CD4-positive, alpha-beta T cell treated with Interleukin-15 for 4 hours (primary cell): ENCODE measurements around the gene DYNLL1.
"Not testable (repeated sequence)": the region's sequence is repeated elsewhere in the genome, so short reads cannot be mapped to it uniquely, and the experiment has no call there.

Source experiments
- DNase-seq: peaks from one replicate; pipeline ENCODE4 v3.0.0-alpha.2; 2020; ENCODE audit warnings: low spot score

DYNLL1 gene

GRCh38 chr12:120474616-120474960, 21.3 kb upstream of the DYNLL1 start:
- DNase-seq = no peak

- DNase-seq = no peak
Observed at GRCh38 chr12:120475643-120476042, 20.3 kb upstream of the DYNLL1 start.

- DNase-seq = no peak
Observed at GRCh38 chr12:120479458-120479857, 16.5 kb upstream of the DYNLL1 start.

GRCh38 chr12:120480211-120480610, 15.7 kb upstream of the DYNLL1 start:
- DNase-seq = no peak

GRCh38 chr12:120481022-120481767, 14.7 kb upstream of the DYNLL1 start:
- no peak for DNase-seq

GRCh38 chr12:120483621-120484020, 12.3 kb upstream of the DYNLL1 start:
- no peak for DNase-seq

- no peak for DNase-seq
Observed at GRCh38 chr12:120485961-120486881, 9.7 kb upstream of the DYNLL1 start.

GRCh38 chr12:120487552-120487951, 8.4 kb upstream of the DYNLL1 start:
- not testable (repeated sequence) for DNase-seq

GRCh38 chr12:120488057-120488640, 7.8 kb upstream of the DYNLL1 start:
- no peak for DNase-seq

GRCh38 chr12:120489018-120489417, 6.9 kb upstream of the DYNLL1 start:
- DNase-seq = no peak

- DNase-seq = no peak
Observed at GRCh38 chr12:120490325-120490724, 5.6 kb upstream of the DYNLL1 start.

- no peak for DNase-seq
Observed at GRCh38 chr12:120490833-120491512, 4.9 kb upstream of the DYNLL1 start.

- no peak for DNase-seq
Observed at GRCh38 chr12:120495186-120495730, 655 bp upstream of the DYNLL1 start.

GRCh38 chr12:120496413-120497340, 764 bp downstream of the DYNLL1 start:
- peak; percentile 58 for DNase-seq

GRCh38 chr12:120497524-120498150, 1.7 kb downstream of the DYNLL1 start:
- DNase-seq = no peak

GRCh38 chr12:120498870-120499515, 3.1 kb downstream of the DYNLL1 start:
- no peak for DNase-seq

GRCh38 chr12:120500581-120500980, 4.7 kb downstream of the DYNLL1 start:
- DNase-seq = no peak

GRCh38 chr12:120504587-120504986, 8.7 kb downstream of the DYNLL1 start:
- DNase-seq = no peak

GRCh38 chr12:120508537-120508936, 12.6 kb downstream of the DYNLL1 start:
- DNase-seq = no peak

- DNase-seq = no peak
Observed at GRCh38 chr12:120514002-120514401, 18.1 kb downstream of the DYNLL1 start.
